Smooth muscle cell (in vitro differentiated cells): ENCODE data around the gene CLN5. TPM values are rescaled to one million over a fixed set of nuclear protein-coding genes. Genes with fewer than 3 reads are reported as not detected.

ENCODE experiments used
- polyA plus RNA-seq: library from polyadenylated mRNA; unstranded; fragments of >200 nt; fragmentation: Nextera tagmentation; extraction: Ambion mirVana; gene quantifications from 2 replicates; pipeline ENCODE4 v1.2.1, GENCODE V29; 2016
- total RNA-seq: library from RNA; depleted of rRNA; stranded (reverse); fragments of >200 nt; gene quantifications from 2 replicates; pipeline ENCODE4 v1.2.3, GENCODE V29; 2014

The CLN5 gene
- total and polyA plus RNA-seq, 2 experiments from 2014 or later: 17.9 to 33.5 TPM

Other genes with a start within 250 kb of the CLN5 start
- gene KCTD12, start 105.7 kb upstream of the CLN5 start, total RNA-seq: 311 and 363 TPM in 2 replicates
- 42.5 and 48.5 TPM in 2 replicates for gene KCTD12, start 105.7 kb upstream of the CLN5 start, polyA plus RNA-seq
- not detected in 2 replicates for gene ACOD1, start 43.6 kb upstream of the CLN5 start, total RNA-seq
- gene ACOD1, start 43.6 kb upstream of the CLN5 start, polyA plus RNA-seq: not detected in 2 replicates
- 54.7 and 58.8 TPM in 2 replicates for gene FBXL3, start 35.1 kb downstream of the CLN5 start, total RNA-seq
- 19.0 and 25.2 TPM in 2 replicates for gene FBXL3, start 35.1 kb downstream of the CLN5 start, polyA plus RNA-seq